GM19397 (cell line): ENCODE measurements around the gene TXN2.
"Not testable (repeated sequence)": the region's sequence is repeated elsewhere in the genome, so short reads cannot be mapped to it uniquely, and the experiment has no call there.

Experiments
- ATAC-seq: cut with Tn5 transposase; IDR thresholded peaks from one replicate; pipeline ENCODE4 v1.9.1; 2021; ENCODE audit warnings: mild to moderate bottlenecking, moderate library complexity; ENCODE audit not compliant: unreplicated experiment

The TXN2 gene

GRCh38 chr22:36456464-36456845, 25.0 kb downstream of the TXN2 start:
- no peak for ATAC-seq

- ATAC-seq = no peak
Observed at GRCh38 chr22:36455571-36456463, 25.6 kb downstream of the TXN2 start.

DNA sequence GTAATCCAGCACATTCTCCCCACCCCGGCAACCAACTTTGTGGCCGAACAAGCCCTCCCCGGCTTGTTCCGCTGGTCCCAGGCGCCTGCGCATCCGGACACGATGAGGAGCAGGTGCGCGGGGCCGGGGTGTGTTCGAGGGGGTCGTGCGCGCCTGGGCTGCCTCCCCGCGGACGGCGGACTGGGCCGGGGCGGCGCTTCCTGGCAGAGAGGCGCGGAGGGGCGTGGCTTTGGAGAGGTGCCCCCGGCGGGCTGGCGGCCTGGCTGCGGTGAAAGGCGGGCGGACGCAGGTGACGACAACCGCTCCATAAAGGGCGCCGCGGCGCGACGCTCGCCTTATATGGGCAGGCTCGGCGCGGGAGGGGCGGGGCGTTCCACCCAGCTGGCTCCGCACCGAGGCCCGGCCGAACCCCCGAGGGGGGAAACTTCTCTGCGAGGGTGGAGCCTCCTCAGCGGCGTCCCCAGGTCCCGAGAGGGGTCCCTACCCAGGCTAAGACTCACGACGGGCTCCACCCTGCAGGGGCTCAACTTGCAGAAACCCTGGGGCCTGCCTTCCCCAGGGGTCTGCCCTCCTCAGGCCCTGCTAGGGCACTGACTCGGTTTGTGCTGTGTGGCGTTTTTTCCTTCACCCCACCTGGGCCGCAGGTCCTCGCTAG, 26.4 kb downstream of the TXN2 start:
- peak; percentile 56 for ATAC-seq

- no peak for ATAC-seq
Observed at GRCh38 chr22:36453855-36454378, 27.5 kb downstream of the TXN2 start.

- not testable (repeated sequence) for ATAC-seq
Observed at GRCh38 chr22:36452978-36453607, 28.3 kb downstream of the TXN2 start.

DNA sequence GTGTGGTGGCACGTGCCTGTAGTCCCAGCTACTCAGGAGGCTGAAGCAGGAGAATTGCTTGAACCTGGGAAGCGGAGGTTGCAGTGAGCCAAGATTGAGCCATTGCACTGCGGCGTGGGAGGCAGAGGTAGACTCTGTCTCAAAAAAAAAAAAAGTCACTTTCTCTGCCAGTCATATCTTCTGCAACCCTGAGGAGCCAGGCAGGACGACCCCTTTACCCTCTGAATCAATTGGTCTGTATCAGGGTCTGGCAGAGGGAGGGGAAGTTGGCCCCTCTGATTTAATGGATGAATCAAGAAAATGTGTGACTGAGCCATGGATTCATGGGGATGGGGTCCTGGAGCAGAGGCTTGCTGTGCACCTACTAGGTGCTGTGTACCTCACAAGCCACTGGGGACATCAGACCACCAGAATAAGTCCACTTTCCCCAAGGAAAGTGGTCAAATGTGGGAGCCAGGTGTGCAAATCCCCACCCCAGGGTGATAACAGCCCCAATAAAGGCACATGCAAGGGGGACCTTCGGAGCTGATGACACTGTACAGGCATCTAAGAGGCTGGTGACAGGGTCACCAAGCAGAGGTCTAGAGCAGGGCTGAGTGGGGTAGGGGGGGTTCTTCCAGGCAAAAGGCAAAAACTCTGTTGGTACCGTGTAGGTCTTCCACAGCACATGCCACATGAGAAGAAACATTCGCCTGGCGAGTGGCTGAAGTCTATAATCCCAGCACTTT, 29.0 kb downstream of the TXN2 start:
- ATAC-seq = no peak

GRCh38 chr22:36450923-36451322, 30.5 kb downstream of the TXN2 start:
- ATAC-seq = not testable (repeated sequence)

- ATAC-seq = no peak
Observed at GRCh38 chr22:36449596-36450175, 31.8 kb downstream of the TXN2 start.

GRCh38 chr22:36447632-36448031, 33.8 kb downstream of the TXN2 start:
- no peak for ATAC-seq

DNA sequence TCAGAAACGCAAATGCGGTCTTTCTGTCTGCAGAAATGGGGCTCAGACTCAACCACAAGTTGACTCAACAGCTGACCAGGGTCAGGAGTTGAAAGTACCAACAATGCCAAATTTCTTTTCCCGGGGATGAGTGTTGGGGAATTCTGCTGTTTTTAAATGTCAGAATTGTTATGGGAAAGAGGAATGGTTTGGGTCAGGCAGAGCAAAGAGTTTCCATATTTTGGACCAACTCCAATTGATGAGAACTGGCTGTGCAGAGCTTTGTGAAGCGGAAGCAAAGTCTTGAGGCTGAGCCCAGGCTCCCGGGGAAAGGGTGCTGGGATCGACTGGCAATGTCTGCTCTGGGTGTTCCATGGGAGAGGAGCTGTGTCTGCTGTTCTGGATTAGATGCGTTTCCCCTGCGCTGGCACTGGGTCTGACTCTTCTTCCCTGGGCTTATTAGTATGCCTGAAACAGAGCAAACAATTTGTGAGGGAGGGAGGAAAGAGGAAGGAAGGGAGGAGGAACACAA, 36.2 kb downstream of the TXN2 start:
- ATAC-seq = no peak

GRCh38 chr22:36443198-36443770, 38.2 kb downstream of the TXN2 start:
- ATAC-seq = no peak

- no peak for ATAC-seq
Observed at GRCh38 chr22:36442506-36443197, 38.8 kb downstream of the TXN2 start.

DNA sequence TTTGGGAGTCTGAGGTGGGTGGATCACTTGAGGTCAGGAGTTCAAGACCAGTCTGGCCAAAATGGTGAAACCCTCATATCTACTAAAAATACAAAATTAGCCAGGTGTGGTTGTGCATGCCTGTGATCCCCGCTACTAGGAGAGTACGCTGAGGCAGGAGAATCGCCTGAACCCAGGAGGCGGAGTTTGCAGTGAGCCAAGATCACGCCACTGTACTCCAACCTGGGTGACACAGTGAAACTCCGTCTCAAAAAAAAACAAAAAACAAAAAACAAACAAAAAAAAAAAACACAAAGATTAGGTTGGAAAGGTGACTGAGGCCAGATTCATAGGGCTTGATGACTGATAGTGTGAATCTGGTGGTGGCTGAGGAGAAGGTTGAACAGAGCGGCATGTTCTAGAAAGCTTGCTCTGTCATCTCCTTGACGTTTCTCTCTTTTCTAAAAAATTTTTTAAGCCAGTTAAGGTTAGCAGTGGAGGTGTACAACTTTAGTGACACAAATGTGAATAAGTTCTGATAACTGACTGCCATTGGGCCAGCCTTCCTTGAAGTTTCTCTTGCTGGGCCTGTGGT, 40.9 kb downstream of the TXN2 start:
- ATAC-seq = no peak

- no peak for ATAC-seq
Observed at GRCh38 chr22:36439481-36440271, 41.8 kb downstream of the TXN2 start.

DNA sequence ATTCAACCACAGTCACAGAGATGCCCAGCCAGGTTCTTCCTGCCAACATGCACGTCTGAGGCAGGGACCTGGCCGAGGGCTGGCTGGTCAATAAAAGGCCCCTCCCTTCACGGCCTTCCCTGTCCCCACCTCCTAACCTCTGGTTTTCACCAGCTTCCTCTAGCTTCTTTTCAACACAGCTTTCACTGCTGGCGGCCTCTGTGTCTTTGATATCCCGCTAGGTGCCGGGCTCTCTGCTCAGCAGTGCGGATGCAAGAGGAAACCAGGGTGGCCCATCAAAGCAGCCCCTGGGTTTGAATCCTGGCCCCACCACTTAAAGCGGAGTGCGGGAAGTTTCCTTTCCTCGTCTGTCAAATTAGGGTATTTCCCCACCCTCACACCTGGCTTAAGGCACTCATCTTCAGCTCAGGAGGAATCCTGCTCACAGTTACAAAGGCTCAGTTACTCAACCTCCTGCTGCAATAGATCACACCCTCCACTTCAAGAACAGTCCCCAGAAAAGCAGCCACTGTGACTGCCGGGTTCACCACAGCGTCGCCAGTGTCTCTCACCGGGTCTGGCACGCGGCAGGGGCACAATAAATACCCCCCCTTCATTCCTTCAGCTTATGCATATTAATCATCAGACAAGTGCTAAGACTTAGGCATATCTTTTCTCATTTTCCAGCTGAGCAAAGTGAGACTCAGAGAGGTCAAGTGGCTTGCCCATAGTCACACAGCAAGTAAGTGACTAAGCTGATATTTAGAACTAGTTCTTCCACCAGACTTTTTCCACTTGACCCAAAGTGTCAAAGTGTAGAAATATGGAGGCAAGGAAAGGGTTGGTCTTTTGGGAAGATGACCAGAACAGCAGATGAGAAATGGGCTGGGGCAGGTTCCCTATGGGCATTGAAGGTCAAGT, 45.7 kb downstream of the TXN2 start:
- no peak for ATAC-seq

DNA sequence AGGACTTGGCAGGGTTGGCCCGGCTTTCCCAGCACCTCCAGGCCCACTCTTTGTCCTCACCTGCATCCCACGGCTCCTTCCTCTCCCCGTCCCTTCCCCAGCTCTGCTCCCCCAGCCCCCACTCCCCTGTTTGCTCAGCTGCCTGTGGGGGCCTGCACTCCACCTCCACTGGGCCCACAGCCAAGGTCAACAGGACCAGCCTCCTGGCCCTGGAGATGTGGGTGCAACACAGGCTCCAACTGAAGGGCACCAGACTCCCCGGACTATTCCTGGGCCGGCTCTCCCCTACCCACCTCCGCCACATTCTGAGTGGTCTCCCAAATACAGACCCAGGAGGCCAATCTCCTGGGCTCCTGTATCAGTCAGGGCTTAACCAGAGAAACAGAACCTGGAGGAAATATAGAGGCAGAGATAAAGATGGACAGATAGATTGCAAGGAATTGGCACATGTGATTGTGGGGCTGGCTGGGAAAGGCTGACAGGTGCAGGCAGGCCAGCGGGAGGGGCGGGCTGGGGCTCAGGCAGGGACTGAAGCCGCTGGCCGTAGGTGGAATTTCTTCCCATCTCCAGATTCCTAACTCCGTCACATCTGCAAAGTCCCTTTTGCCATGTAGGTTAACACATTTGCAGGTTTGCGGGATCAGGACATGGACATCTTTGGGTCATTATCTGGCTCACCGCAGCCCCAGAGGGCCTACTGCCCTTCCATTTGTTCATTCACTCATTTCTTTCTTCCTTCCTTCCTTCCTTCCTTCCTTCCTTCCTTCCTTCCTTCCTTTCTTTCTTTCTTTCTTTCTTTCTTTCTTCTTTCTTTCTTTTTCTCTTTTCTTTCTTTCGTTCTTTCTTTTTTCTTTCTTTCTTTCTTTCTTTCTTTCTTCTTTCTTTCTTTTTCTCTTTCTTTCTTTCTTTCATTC, 47.9 kb downstream of the TXN2 start:
- ATAC-seq = no peak
